Lower leg skin (tissue), 4 donors: ENCODE data around the gene STYXL2. TPM values are rescaled to one million over a fixed set of nuclear protein-coding genes. Genes with fewer than 3 reads are reported as not detected.

Source experiments
- DNase-seq, 2 donors: peaks; one replicate each; pipeline ENCODE4 v3.0.0-alpha.2; 2019; ENCODE audit warnings: low spot score in 2 of 2
- H3K4me3 ChIP-seq: fragments of 200-600 bp; sonication (generic); 2 replicates; pipeline ENCODE4 v1.5.1; 2017; ENCODE audit warnings: mild to moderate bottlenecking, low read depth; ENCODE audit not compliant: poor library complexity, severe bottlenecking
- POLR2A ChIP-seq, 2 donors: fragments of 450-650 bp; IDR thresholded peaks; one replicate each; pipeline ENCODE4 v1.6.1; 2016 to 2017; ENCODE audit warnings: antibody characterized with exemption in 2 of 2, mild to moderate bottlenecking in 1 of 2, moderate library complexity in 1 of 2
- WGBS, 2 donors: methylation state at CpG; one replicate each; pipeline ENCODE4 v1.1.5; 2018; 5-methylcytosine and 5-hydroxymethylcytosine counted together
- intact Hi-C: fragments of 100-400 bp; cut with DNase I; formaldehyde crosslinking; loops from one replicate; pipeline ENCODE4 v1.15.0; 2023; ENCODE audit warnings: low total_unique reads
- total RNA-seq, 4 donors: library from RNA; depleted of rRNA; stranded (reverse); fragments of >200 nt; gene quantifications; one replicate each; pipeline ENCODE4 v1.1.0, GENCODE V29; 2016
- TF ChIP-seq, protein P1 (sequence below), 3 donors: fragments of 450-650 bp; IDR thresholded peaks; one replicate each; pipeline ENCODE4 v1.5.1; 2016; ENCODE audit warnings: antibody characterized with exemption in 3 of 3, mild to moderate bottlenecking in 3 of 3, moderate library complexity in 2 of 3

Gene STYXL2
- total RNA-seq, 4 donors from 2014 or later: not detected

DNA sequence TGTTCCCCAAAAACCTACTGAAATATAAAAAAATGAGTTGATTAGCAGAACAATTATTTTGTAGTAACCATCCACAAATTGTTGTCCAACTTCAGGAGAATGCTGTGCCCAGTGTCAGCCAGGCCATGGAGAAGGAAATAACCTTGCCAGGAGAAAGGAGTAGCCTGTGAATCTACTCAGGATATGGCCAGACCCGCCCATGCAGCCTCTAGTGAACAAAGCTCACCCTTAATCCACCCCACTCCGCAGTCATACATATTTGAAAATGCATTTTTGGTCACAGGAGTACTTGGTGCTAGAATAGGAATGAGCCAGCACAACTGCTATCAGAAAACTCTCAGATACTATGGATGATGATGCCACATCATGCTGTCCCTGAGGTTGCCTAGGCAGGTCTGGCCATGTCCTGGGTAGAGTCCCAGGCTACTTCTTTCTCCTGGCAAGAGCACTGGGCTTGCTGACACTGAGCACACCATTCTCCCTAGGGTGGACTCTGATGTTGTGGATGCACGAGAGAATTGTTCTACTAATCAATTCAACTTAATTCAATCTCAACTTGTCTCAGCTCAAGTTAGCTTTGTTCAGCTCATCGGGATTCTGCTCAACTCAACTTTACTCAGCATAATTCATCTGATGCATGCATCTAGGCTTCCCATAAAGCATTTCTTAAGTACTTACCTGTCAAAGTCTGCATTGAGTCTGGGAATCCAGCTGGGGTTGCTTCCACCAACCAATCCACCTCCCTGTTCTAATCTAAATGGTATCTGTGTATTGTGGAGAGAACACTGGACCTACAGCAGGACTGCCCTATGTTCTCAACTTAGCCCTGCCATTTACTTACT, 18.2 kb downstream of the STYXL2 start:
- intact Hi-C loops: no loop called here
- no peak overlapping the region for H3K4me3 ChIP-seq
- TF ChIP-seq, protein P1, sequence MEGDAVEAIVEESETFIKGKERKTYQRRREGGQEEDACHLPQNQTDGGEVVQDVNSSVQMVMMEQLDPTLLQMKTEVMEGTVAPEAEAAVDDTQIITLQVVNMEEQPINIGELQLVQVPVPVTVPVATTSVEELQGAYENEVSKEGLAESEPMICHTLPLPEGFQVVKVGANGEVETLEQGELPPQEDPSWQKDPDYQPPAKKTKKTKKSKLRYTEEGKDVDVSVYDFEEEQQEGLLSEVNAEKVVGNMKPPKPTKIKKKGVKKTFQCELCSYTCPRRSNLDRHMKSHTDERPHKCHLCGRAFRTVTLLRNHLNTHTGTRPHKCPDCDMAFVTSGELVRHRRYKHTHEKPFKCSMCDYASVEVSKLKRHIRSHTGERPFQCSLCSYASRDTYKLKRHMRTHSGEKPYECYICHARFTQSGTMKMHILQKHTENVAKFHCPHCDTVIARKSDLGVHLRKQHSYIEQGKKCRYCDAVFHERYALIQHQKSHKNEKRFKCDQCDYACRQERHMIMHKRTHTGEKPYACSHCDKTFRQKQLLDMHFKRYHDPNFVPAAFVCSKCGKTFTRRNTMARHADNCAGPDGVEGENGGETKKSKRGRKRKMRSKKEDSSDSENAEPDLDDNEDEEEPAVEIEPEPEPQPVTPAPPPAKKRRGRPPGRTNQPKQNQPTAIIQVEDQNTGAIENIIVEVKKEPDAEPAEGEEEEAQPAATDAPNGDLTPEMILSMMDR (IDR thresholded peaks at IDR 0.05): no peak
- no peak for TF ChIP-seq POLR2A (IDR thresholded peaks at IDR 0.05)
- 59 to 64% methylated on average over 4 of the region's 4 CpGs for WGBS, 2 donors
- no peak for DNase-seq

DNA sequence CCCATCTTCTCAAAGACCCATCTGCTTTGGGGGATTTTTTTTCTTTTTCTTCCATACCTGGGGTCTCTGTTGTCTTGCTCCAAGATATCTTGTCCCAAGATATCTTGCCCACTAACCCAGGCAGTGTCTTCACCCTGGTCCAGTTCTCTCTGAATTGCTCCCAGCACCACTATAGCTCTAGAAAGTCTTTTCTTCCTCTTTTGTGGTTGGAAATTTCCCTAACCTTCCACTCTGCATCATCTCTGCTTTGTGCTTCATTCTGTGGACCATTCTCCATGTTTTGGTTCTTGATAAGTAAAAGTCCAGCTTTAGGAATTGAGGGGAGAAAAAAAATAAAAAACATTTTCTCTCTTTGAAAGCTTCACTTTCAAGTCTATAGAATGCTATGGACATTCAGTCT, 20.9 kb downstream of the STYXL2 start:
- no peak for DNase-seq
- intact Hi-C loops: no loop called here
- TF ChIP-seq POLR2A (IDR thresholded peaks at IDR 0.05): no peak
- TF ChIP-seq, protein P1 (IDR thresholded peaks at IDR 0.05): no peak

DNA sequence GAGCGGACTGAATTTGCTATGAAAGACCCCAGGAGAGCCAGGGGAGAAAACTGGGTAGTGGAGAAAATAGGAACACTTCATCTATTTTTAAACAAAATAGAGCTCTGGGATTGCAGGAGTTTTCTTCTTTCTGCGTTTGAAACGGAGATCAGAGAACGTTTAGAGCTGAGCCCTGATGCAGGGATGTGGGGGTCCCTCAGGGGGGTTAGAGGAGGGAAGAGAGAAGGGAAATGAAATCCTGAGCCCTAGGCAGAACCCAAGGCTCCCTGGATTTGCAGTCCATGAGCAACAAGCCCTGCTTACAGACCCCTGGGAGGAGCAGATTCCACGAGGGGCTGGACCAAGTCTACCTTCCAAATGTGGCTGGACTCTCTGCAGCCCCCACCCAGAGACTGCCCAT, 21.8 kb downstream of the STYXL2 start:
- TF ChIP-seq, protein P1 (IDR thresholded peaks at IDR 0.05): no peak
- TF ChIP-seq POLR2A (IDR thresholded peaks at IDR 0.05): no peak
- intact Hi-C loops: no loop called here
- H3K4me3 ChIP-seq: no peak overlapping the region
- WGBS, 2 donors: 45 to 60% methylated on average over 5 of the region's 5 CpGs
- no peak for DNase-seq

More for the DNA sequence above, 20.9 kb downstream of the STYXL2 start:
- H3K4me3 ChIP-seq: no peak overlapping the region

DNA sequence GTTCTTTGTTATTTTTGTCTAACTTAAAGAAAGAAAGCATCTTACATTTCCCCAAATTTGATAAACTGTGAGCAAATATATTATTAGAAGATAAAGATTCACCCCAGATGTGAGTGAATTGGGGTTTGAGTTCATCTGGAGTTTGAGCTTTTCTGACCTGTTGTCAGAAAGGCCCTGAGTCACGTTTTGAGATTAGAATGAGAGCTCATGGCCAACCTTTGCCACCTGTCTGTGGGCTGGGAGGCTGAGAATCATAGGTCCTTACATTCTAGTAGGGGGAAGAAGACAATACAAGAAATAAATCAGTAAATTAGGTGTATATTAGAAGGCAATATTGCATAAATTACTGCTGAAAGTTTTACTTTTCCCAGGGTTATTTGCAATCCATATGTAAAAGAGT, 22.3 kb downstream of the STYXL2 start:
- 50 to 51% methylated on average over 1 of the region's 1 CpG for WGBS, 2 donors
- no peak for DNase-seq
- intact Hi-C loops: no loop called here
- no peak for TF ChIP-seq POLR2A (IDR thresholded peaks at IDR 0.05)
- TF ChIP-seq, protein P1 (IDR thresholded peaks at IDR 0.05): no peak
- no peak overlapping the region for H3K4me3 ChIP-seq

DNA sequence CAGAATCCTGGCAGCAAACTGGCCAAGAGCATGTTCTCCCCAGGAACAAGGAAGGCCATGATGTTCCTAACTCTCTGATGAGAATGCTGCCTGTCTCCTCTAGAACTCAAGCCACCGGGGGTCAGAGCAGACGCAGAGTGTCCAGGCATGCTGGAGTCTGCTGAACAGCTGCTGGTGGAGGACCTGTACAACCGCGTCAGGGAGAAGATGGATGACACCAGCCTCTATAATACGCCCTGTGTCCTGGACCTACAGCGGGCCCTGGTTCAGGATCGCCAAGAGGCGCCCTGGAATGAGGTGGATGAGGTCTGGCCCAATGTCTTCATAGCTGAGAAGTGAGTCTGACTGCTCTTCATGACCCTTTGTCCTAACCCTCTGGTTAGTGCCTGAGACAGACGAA, 23.4 kb downstream of the STYXL2 start:
- TF ChIP-seq POLR2A (IDR thresholded peaks at IDR 0.05): no peak
- TF ChIP-seq, protein P1 (IDR thresholded peaks at IDR 0.05): no peak
- intact Hi-C loops: no loop called here
- no peak for DNase-seq
- 93 to 98% methylated on average over 9 of the region's 9 CpGs for WGBS, 2 donors
- no peak overlapping the region for H3K4me3 ChIP-seq

DNA sequence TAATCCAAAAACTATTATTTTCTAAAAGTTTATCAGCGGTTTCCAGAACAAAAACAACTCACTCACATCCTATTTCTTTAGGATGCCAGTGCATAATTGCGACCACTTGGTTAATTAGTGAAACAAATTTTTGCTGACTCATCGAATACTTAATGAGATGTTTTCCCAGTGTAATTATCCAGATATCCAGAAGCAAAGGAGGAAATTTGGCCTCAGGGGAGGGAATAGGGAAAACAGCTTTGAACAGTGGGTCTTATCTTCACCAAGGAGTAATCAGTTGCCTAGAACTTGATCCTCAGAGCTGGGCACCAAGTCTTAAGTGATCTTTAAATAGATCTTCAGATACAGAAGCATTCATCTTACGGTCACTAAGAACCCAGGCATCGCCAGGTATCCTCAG, 24.3 kb downstream of the STYXL2 start:
- intact Hi-C loops: no loop called here
- TF ChIP-seq POLR2A (IDR thresholded peaks at IDR 0.05): no peak
- TF ChIP-seq, protein P1 (IDR thresholded peaks at IDR 0.05): no peak
- 76% methylated on average over 5 of the region's 5 CpGs for WGBS, 2 donors
- H3K4me3 ChIP-seq: no peak overlapping the region
- no peak for DNase-seq
